SK-N-SH (cell line): Measurements from ENCODE around the gene ATG7. TPM values are rescaled to one million over a fixed set of nuclear protein-coding genes. Genes with fewer than 3 reads are reported as not detected.

Experiments used
- CTCF ChIA-PET: fragments of 300-600, 350-600 bp; formaldehyde crosslinking; extraction: SDS; loops from one replicate; lab custom pipeline; 2021; lab: Yijun Ruan, JAX
- POLR2A ChIA-PET: fragments of 350-600 bp; sonication (Branson Sonifier 250); formaldehyde crosslinking; extraction: SDS; loops from one replicate; lab custom pipeline; 2020; ENCODE audit warnings: antibody characterized with exemption, inconsistent platforms; lab: Yijun Ruan, JAX
- DNase-seq: peaks from one replicate; pipeline ENCODE4 v3.0.0; 2012
- H2AFZ ChIP-seq: fragments of 200-600 bp; sonication (generic); 2 replicates; pipeline ENCODE4 v1.8.1; 2016; ENCODE audit warnings: antibody characterized with exemption, mild to moderate bottlenecking, low read depth
- H3F3A ChIP-seq: fragments of 200-600 bp; sonication (generic); replicated peaks from 2 replicates; pipeline ENCODE3; 2016; ENCODE audit warnings: antibody characterized with exemption, mild to moderate bottlenecking; ENCODE audit not compliant: insufficient read depth
- H3K27ac ChIP-seq, 2 experiments: fragments of 200-500 bp in 1 of 2; fragments of 200-600 bp in 1 of 2; sonication (Bioruptor generic) in 1 of 2; sonication (generic), shearing (Covaris generic) in 1 of 2; 2 replicates each; pipeline versions ENCODE4 v1.5.1 to v1.6.1; 2014 to 2016; ENCODE audit warnings: low read depth in 2 of 2, inconsistent platforms in 1 of 2, low read length in 1 of 2, mild to moderate bottlenecking in 1 of 2, mixed read lengths in 1 of 2
- H3K27me3 ChIP-seq: fragments of 200-600 bp; sonication (generic), shearing (Covaris generic); 2 replicates; pipeline ENCODE4 v1.6.1; 2016; ENCODE audit warnings: mixed run types; ENCODE audit not compliant: insufficient read depth
- H3K36me3 ChIP-seq, 2 experiments: fragments of 200-500 bp in 1 of 2; fragments of 200-600 bp in 1 of 2; sonication (Bioruptor generic) in 1 of 2; sonication (generic) in 1 of 2; replicated peaks in 1 of 2; 2 replicates each; pipeline versions ENCODE3 to v1.5.1; 2014 to 2016; ENCODE audit warnings: low read length in 1 of 2, mild to moderate bottlenecking in 1 of 2; ENCODE audit not compliant: insufficient read depth in 2 of 2, control insufficient read depth in 1 of 2
- H3K4me1 ChIP-seq, 2 experiments: fragments of 200-500 bp in 1 of 2; fragments of 200-600 bp in 1 of 2; sonication (Bioruptor generic) in 1 of 2; sonication (generic), shearing (Covaris generic) in 1 of 2; 2 replicates each; pipeline versions ENCODE4 v1.5.1 to v1.6.1; 2014 to 2016; ENCODE audit warnings: low read depth in 1 of 2, low read length in 1 of 2, mixed run types in 1 of 2; ENCODE audit not compliant: insufficient read depth in 2 of 2, control insufficient read depth in 1 of 2
- H3K4me2 ChIP-seq: fragments of 200-600 bp; sonication (generic), shearing (Covaris generic); 2 replicates; pipeline ENCODE4 v1.6.1; 2017; ENCODE audit warnings: mixed run types
- H3K4me3 ChIP-seq, 2 experiments: fragments of 200-500 bp in 1 of 2; fragments of 200-600 bp in 1 of 2; sonication (Bioruptor generic) in 1 of 2; sonication (generic), shearing (Covaris generic) in 1 of 2; 2 replicates each; pipeline versions ENCODE4 v1.5.1 to v1.8.1; 2014 to 2016; ENCODE audit warnings: low read depth in 2 of 2, inconsistent platforms in 1 of 2, low read length in 1 of 2, mild to moderate bottlenecking in 1 of 2, mixed read lengths in 1 of 2, moderate library complexity in 1 of 2
- H3K79me2 ChIP-seq: fragments of 200-600 bp; sonication (generic); 2 replicates; pipeline ENCODE4 v1.8.1; 2017; ENCODE audit warnings: mild to moderate bottlenecking; ENCODE audit not compliant: insufficient read depth
- H3K9ac ChIP-seq: fragments of 200-600 bp; sonication (generic); 2 replicates; pipeline ENCODE4 v1.6.1; 2017; ENCODE audit warnings: mixed run types
- H3K9me2 ChIP-seq: fragments of 200-600 bp; sonication (generic); 2 replicates; pipeline ENCODE4 v1.6.1; 2017; ENCODE audit warnings: mixed run types
- H3K9me3 ChIP-seq: fragments of 200-600 bp; sonication (generic); 2 replicates; pipeline ENCODE4 v1.6.1; 2017; ENCODE audit warnings: mixed run types, mild to moderate bottlenecking, moderate library complexity
- H4K20me1 ChIP-seq: fragments of 200-600 bp; sonication (generic); 2 replicates; pipeline ENCODE4 v1.6.1; 2017; ENCODE audit warnings: mild to moderate bottlenecking, mixed run types; ENCODE audit not compliant: insufficient read depth
- CHD2 ChIP-seq: fragments of 150-350 bp; IDR thresholded peaks from 2 replicates; pipeline ENCODE4 v1.6.1; 2018; ENCODE audit warnings: low read length; ENCODE audit not compliant: partially characterized antibody
- ELF1 ChIP-seq: IDR thresholded peaks from 2 replicates; pipeline ENCODE4 v1.4.0; 2012
- EP300 ChIP-seq, 2 experiments: IDR thresholded peaks; 2 replicates each; pipeline versions ENCODE4 v1.4.0 to v1.6.1; 2012; ENCODE audit warnings: borderline replicate concordance in 1 of 2, low read depth in 1 of 2, low read length in 1 of 2
- FOSL2 ChIP-seq: IDR thresholded peaks from 2 replicates; pipeline ENCODE4 v1.4.0; 2012; ENCODE audit warnings: low read depth, mild to moderate bottlenecking, moderate library complexity, borderline replicate concordance
- FOXJ3 ChIP-seq: sonication (generic); formaldehyde crosslinking; IDR thresholded peaks from 2 replicates; pipeline ENCODE4 v1.5.1; 2020; ENCODE audit warnings: mild to moderate bottlenecking, missing genetic modification reagents
- FOXM1 ChIP-seq: IDR thresholded peaks from 2 replicates; pipeline ENCODE4 v1.4.0; 2012; ENCODE audit warnings: low read depth, mild to moderate bottlenecking
- GATA2 ChIP-seq: sonication (generic); formaldehyde crosslinking; IDR thresholded peaks from 2 replicates; pipeline ENCODE4 v1.5.0; 2020; ENCODE audit warnings: mild to moderate bottlenecking, missing genetic modification reagents
- NFIC ChIP-seq: IDR thresholded peaks from 2 replicates; pipeline ENCODE4 v1.4.0; 2012; ENCODE audit warnings: borderline replicate concordance
- RAD21 ChIP-seq: IDR thresholded peaks from 2 replicates; pipeline ENCODE4 v1.6.1; 2012; ENCODE audit warnings: mild to moderate bottlenecking, low read length
- RCOR1 ChIP-seq: fragments of 150-350 bp; IDR thresholded peaks from 2 replicates; pipeline ENCODE4 v1.6.1; 2017; ENCODE audit warnings: antibody characterized with exemption, low read length
- SIN3A ChIP-seq: IDR thresholded peaks from 2 replicates; pipeline ENCODE4 v1.6.1; 2012; ENCODE audit warnings: low read depth, mild to moderate bottlenecking, low read length, moderate library complexity, borderline replicate concordance
- SMC3 ChIP-seq: IDR thresholded peaks from 2 replicates; pipeline ENCODE4 v1.6.1; 2012; ENCODE audit warnings: low read depth, low read length, improper control_type of control experiment
- TAF1 ChIP-seq: IDR thresholded peaks from 2 replicates; pipeline ENCODE4 v1.6.1; 2012; ENCODE audit warnings: low read depth, mild to moderate bottlenecking, low read length, moderate library complexity, borderline replicate concordance
- YY1 ChIP-seq: IDR thresholded peaks from 2 replicates; pipeline ENCODE4 v1.4.0; 2012; ENCODE audit warnings: low read depth, mild to moderate bottlenecking
- WGBS: methylation state at CpG from one replicate; pipeline ENCODE4 v1.1.6; 2017; ENCODE audit warnings: low lambda C conversion rate; 5-methylcytosine and 5-hydroxymethylcytosine counted together
- polyA plus RNA-seq, 3 experiments: library from polyadenylated mRNA; depleted of rRNA; stranded (reverse); fragments of >200 nt; gene quantifications; 2 replicates each; pipeline ENCODE4 v1.2.3, GENCODE V29; 2012
- TF ChIP-seq, protein P1 (sequence below): IDR thresholded peaks from 2 replicates; pipeline ENCODE4 v1.4.0; 2012; ENCODE audit warnings: low read depth
- TF ChIP-seq, protein P2 (sequence below): IDR thresholded peaks from 2 replicates; pipeline ENCODE4 v1.4.0; 2012; ENCODE audit warnings: low read depth, borderline replicate concordance
- TF ChIP-seq, protein P3 (sequence below): IDR thresholded peaks from 2 replicates; pipeline ENCODE4 v1.6.1; 2012; ENCODE audit warnings: mild to moderate bottlenecking, low read depth, low read length, moderate library complexity
- TF ChIP-seq, protein P4 (sequence below): IDR thresholded peaks from 2 replicates; pipeline ENCODE4 v1.4.0; 2012; ENCODE audit warnings: low read depth, borderline replicate concordance
- TF ChIP-seq, protein P5 (sequence below): IDR thresholded peaks from 2 replicates; pipeline ENCODE4; 2012
- TF ChIP-seq, protein P6 (sequence below): fragments of 150-350 bp; IDR thresholded peaks from 2 replicates; pipeline ENCODE4 v1.6.1; 2016; ENCODE audit warnings: mild to moderate bottlenecking, low read depth, low read length

Gene ATG7
- polyA plus RNA-seq, 1 of the 3 experiments (the other 2 are of a cell fraction) = 29.5 TPM

DNA sequence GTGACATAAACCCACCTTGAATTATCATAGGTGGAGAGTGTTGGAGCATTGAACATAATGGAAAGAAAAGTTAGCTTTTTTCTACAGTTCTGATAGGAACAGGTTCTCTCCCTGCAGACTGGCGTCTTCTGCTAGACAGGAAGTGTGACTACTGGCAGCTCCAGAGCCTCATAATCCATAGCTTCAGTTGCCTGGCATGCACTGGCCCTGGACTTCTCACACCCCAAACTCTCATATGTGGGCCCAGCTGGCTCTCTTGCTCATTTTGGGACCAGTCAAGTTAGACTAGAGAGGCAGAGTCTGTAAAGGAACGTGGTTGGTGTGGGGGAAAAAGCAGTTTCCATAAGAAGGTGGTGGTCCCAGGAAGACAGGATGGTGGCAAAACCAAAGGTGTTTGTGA lies 191.4 kb downstream of the ATG7 start:
- Histone ChIP-seq H3K79me2 (no peaks in the 10 kb centered on the region), H3K4me1 (peaks cover 26% of the 10 kb centered on the region in 2 experiments), H3F3A (peaks cover 28% of the 10 kb centered on the region), H3K27me3 (no peaks in the 10 kb centered on the region), H3K9me3 (no peaks in the 10 kb centered on the region), H3K27ac (no peak overlapping the region), H2AFZ (no peak overlapping the region), H3K9ac (no peak overlapping the region), H3K36me3 (peaks cover 0 to 6% of the 10 kb centered on the region in 2 experiments), H3K4me3 (no peak overlapping the region), H3K9me2 (no peaks in the 10 kb centered on the region), H4K20me1 (no peaks in the 10 kb centered on the region), H3K4me2 (no peak overlapping the region)
- POLR2A ChIA-PET = no interaction called here
- 100% methylated on average over 2 of the region's 2 CpGs for WGBS
- TF ChIP-seq, protein P1, sequence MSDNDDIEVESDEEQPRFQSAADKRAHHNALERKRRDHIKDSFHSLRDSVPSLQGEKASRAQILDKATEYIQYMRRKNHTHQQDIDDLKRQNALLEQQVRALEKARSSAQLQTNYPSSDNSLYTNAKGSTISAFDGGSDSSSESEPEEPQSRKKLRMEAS = no peak
- TF ChIP-seq, protein P2, sequence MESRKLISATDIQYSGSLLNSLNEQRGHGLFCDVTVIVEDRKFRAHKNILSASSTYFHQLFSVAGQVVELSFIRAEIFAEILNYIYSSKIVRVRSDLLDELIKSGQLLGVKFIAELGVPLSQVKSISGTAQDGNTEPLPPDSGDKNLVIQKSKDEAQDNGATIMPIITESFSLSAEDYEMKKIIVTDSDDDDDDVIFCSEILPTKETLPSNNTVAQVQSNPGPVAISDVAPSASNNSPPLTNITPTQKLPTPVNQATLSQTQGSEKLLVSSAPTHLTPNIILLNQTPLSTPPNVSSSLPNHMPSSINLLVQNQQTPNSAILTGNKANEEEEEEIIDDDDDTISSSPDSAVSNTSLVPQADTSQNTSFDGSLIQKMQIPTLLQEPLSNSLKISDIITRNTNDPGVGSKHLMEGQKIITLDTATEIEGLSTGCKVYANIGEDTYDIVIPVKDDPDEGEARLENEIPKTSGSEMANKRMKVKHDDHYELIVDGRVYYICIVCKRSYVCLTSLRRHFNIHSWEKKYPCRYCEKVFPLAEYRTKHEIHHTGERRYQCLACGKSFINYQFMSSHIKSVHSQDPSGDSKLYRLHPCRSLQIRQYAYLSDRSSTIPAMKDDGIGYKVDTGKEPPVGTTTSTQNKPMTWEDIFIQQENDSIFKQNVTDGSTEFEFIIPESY = no peak
- no peak for TF ChIP-seq RAD21
- no peak for TF ChIP-seq ELF1
- TF ChIP-seq, protein P3, sequence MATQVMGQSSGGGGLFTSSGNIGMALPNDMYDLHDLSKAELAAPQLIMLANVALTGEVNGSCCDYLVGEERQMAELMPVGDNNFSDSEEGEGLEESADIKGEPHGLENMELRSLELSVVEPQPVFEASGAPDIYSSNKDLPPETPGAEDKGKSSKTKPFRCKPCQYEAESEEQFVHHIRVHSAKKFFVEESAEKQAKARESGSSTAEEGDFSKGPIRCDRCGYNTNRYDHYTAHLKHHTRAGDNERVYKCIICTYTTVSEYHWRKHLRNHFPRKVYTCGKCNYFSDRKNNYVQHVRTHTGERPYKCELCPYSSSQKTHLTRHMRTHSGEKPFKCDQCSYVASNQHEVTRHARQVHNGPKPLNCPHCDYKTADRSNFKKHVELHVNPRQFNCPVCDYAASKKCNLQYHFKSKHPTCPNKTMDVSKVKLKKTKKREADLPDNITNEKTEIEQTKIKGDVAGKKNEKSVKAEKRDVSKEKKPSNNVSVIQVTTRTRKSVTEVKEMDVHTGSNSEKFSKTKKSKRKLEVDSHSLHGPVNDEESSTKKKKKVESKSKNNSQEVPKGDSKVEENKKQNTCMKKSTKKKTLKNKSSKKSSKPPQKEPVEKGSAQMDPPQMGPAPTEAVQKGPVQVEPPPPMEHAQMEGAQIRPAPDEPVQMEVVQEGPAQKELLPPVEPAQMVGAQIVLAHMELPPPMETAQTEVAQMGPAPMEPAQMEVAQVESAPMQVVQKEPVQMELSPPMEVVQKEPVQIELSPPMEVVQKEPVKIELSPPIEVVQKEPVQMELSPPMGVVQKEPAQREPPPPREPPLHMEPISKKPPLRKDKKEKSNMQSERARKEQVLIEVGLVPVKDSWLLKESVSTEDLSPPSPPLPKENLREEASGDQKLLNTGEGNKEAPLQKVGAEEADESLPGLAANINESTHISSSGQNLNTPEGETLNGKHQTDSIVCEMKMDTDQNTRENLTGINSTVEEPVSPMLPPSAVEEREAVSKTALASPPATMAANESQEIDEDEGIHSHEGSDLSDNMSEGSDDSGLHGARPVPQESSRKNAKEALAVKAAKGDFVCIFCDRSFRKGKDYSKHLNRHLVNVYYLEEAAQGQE = no peak
- TF ChIP-seq SMC3 = no peak
- TF ChIP-seq GATA2 (CRISPR knock-in tag) = no peak
- no peak for TF ChIP-seq NFIC
- no peak for TF ChIP-seq SIN3A
- TF ChIP-seq, protein P4, sequence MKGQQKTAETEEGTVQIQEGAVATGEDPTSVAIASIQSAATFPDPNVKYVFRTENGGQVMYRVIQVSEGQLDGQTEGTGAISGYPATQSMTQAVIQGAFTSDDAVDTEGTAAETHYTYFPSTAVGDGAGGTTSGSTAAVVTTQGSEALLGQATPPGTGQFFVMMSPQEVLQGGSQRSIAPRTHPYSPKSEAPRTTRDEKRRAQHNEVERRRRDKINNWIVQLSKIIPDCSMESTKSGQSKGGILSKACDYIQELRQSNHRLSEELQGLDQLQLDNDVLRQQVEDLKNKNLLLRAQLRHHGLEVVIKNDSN = no peak
- no peak for TF ChIP-seq FOXM1
- TF ChIP-seq YY1 = no peak
- no peak for TF ChIP-seq FOSL2
- TF ChIP-seq, protein P5, sequence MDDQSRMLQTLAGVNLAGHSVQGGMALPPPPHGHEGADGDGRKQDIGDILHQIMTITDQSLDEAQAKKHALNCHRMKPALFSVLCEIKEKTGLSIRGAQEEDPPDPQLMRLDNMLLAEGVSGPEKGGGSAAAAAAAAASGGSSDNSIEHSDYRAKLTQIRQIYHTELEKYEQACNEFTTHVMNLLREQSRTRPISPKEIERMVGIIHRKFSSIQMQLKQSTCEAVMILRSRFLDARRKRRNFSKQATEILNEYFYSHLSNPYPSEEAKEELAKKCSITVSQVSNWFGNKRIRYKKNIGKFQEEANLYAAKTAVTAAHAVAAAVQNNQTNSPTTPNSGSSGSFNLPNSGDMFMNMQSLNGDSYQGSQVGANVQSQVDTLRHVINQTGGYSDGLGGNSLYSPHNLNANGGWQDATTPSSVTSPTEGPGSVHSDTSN = no peak
- no peak for TF ChIP-seq FOXJ3 (CRISPR knock-in tag)
- no peak for TF ChIP-seq RCOR1
- TF ChIP-seq TAF1 = no peak
- TF ChIP-seq EP300 (IDR thresholded peaks at IDR 0.05; ENCODE audit: borderline replicate concordance in 1 of 2, low read depth in 1 of 2, low read length in 1 of 2) = no peak
- TF ChIP-seq, protein P6, sequence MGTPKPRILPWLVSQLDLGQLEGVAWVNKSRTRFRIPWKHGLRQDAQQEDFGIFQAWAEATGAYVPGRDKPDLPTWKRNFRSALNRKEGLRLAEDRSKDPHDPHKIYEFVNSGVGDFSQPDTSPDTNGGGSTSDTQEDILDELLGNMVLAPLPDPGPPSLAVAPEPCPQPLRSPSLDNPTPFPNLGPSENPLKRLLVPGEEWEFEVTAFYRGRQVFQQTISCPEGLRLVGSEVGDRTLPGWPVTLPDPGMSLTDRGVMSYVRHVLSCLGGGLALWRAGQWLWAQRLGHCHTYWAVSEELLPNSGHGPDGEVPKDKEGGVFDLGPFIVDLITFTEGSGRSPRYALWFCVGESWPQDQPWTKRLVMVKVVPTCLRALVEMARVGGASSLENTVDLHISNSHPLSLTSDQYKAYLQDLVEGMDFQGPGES = no peak
- no peak for TF ChIP-seq CHD2
- no peak for DNase-seq
- CTCF ChIA-PET = no interaction called here
